Mucosa of stomach (tissue), 1 donor: ENCODE results near the gene ROPN1.
"Not testable (repeated sequence)": the region's sequence is repeated elsewhere in the genome, so short reads cannot be mapped to it uniquely, and the experiment has no call there.

Experiments
- H3K27me3 ChIP-seq: one replicate; pipeline ENCODE4 v1.7.0; 2013; ENCODE audit warnings: mild to moderate bottlenecking, low read length; ENCODE audit not compliant: control insufficient read depth, insufficient read depth
- H3K36me3 ChIP-seq: one replicate; pipeline ENCODE4 v1.7.0; 2013; ENCODE audit warnings: low read length; ENCODE audit not compliant: control insufficient read depth, insufficient read depth
- H3K4me1 ChIP-seq: one replicate; pipeline ENCODE4 v1.7.0; 2013; ENCODE audit warnings: mild to moderate bottlenecking, low read length; ENCODE audit not compliant: control insufficient read depth, insufficient read depth
- H3K4me3 ChIP-seq: one replicate; pipeline ENCODE4 v1.7.0; 2013; ENCODE audit warnings: low read length
- H3K9ac ChIP-seq: one replicate; pipeline ENCODE4 v1.7.0; 2013; ENCODE audit warnings: mild to moderate bottlenecking, low read length, moderate library complexity
- H3K9me3 ChIP-seq: one replicate; pipeline ENCODE4 v1.7.0; 2013; ENCODE audit warnings: mild to moderate bottlenecking, low read length, moderate library complexity; ENCODE audit not compliant: control insufficient read depth
- donor health status: Pancreatic carcinoma.

Gene ROPN1

GRCh38 chr3:123984350-123984749 lies 7.6 kb downstream of the ROPN1 start:
- Histone ChIP-seq H3K27me3 (peaks cover 10% of the 10 kb centered on the region), H3K9me3 (no peaks in the 10 kb centered on the region), H3K9ac (no peak overlapping the region), H3K4me3 (no peak overlapping the region), H3K4me1 (peaks cover 5% of the 10 kb centered on the region), H3K36me3 (no peaks in the 10 kb centered on the region)

- H3K4me1 ChIP-seq, H3K9me3 ChIP-seq, H3K36me3 ChIP-seq, H3K27me3 ChIP-seq, H3K9ac ChIP-seq, H3K4me3 ChIP-seq: not testable (repeated sequence)
Measured at GRCh38 chr3:123981317-123981716, 10.6 kb downstream of the ROPN1 start.

- peaks cover 5% of the 10 kb centered on the region for H3K4me1 ChIP-seq
- H3K9ac ChIP-seq, result no peak overlapping the region
Measured at GRCh38 chr3:123980539-123980938, 11.4 kb downstream of the ROPN1 start.

GRCh38 chr3:123979525-123980501 lies 12.1 kb downstream of the ROPN1 start:
- not testable (repeated sequence) for H3K9ac ChIP-seq

More at GRCh38 chr3:123980539-123980938, 11.4 kb downstream of the ROPN1 start:
- Histone ChIP-seq H3K4me3 (no peak overlapping the region), H3K9me3 (no peaks in the 10 kb centered on the region), H3K36me3 (no peaks in the 10 kb centered on the region), H3K27me3 (peaks cover 10% of the 10 kb centered on the region)

GRCh38 chr3:123976904-123977303 lies 15.0 kb downstream of the ROPN1 start:
- not testable (repeated sequence) for H3K9ac ChIP-seq, H3K9me3 ChIP-seq, H3K27me3 ChIP-seq, H3K4me3 ChIP-seq, H3K36me3 ChIP-seq, H3K4me1 ChIP-seq

More at GRCh38 chr3:123979525-123980501, 12.1 kb downstream of the ROPN1 start:
- not testable (repeated sequence) for H3K4me1 ChIP-seq, H3K9me3 ChIP-seq, H3K27me3 ChIP-seq, H3K4me3 ChIP-seq, H3K36me3 ChIP-seq

- not testable (repeated sequence) for H3K9me3 ChIP-seq, H3K36me3 ChIP-seq, H3K4me3 ChIP-seq, H3K4me1 ChIP-seq, H3K9ac ChIP-seq
- peaks cover 12% of the 10 kb centered on the region for H3K27me3 ChIP-seq
Measured at GRCh38 chr3:123976181-123976898, 15.6 kb downstream of the ROPN1 start.

- H3K9me3 ChIP-seq, H3K36me3 ChIP-seq, H3K9ac ChIP-seq, H3K4me3 ChIP-seq, H3K4me1 ChIP-seq: not testable (repeated sequence)
- peaks cover 12% of the 10 kb centered on the region for H3K27me3 ChIP-seq
Measured at GRCh38 chr3:123975030-123975429, 16.9 kb downstream of the ROPN1 start.

- Histone ChIP-seq H3K4me3 (no peak overlapping the region), H3K4me1 (no peaks in the 10 kb centered on the region), H3K9ac (no peak overlapping the region), H3K36me3 (no peaks in the 10 kb centered on the region), H3K9me3 (no peaks in the 10 kb centered on the region), H3K27me3 (peaks cover 10% of the 10 kb centered on the region)
Measured at GRCh38 chr3:123971406-123971805, 20.5 kb downstream of the ROPN1 start.

GRCh38 chr3:123967260-123967659 lies 24.7 kb downstream of the ROPN1 start:
- H3K36me3 ChIP-seq, H3K4me1 ChIP-seq, H3K27me3 ChIP-seq, H3K9ac ChIP-seq, H3K9me3 ChIP-seq, H3K4me3 ChIP-seq: not testable (repeated sequence)

- not testable (repeated sequence) for H3K4me3 ChIP-seq, H3K4me1 ChIP-seq, H3K9me3 ChIP-seq, H3K27me3 ChIP-seq, H3K36me3 ChIP-seq, H3K9ac ChIP-seq
Measured at GRCh38 chr3:123966799-123967198, 25.1 kb downstream of the ROPN1 start.

GRCh38 chr3:123964793-123965192 lies 27.1 kb downstream of the ROPN1 start:
- not testable (repeated sequence) for H3K9me3 ChIP-seq, H3K27me3 ChIP-seq, H3K9ac ChIP-seq, H3K4me3 ChIP-seq, H3K4me1 ChIP-seq, H3K36me3 ChIP-seq

GRCh38 chr3:123961508-123961856 lies 30.4 kb downstream of the ROPN1 start:
- Histone ChIP-seq H3K9me3 (no peaks in the 10 kb centered on the region), H3K9ac (peak overlapping the region; percentile 92), H3K4me1 (no peaks in the 10 kb centered on the region), H3K4me3 (no peak overlapping the region), H3K36me3 (no peaks in the 10 kb centered on the region), H3K27me3 (no peaks in the 10 kb centered on the region)
